GM12801 (cell line): ENCODE measurements around the gene NCK2.

Source experiments
- CTCF ChIP-seq: IDR thresholded peaks from one replicate; pipeline ENCODE4 v1.5.1; 2011; ENCODE audit warnings: control low read depth; ENCODE audit not compliant: insufficient read length; ENCODE audit errors: extremely low read depth

Gene NCK2

GRCh38 chr2:105760639-105761337 lies 16.1 kb downstream of the NCK2 start:
- no peak for TF ChIP-seq CTCF

GRCh38 chr2:105761931-105762515 lies 17.3 kb downstream of the NCK2 start:
- no peak for TF ChIP-seq CTCF

- no peak for TF ChIP-seq CTCF
Measured at GRCh38 chr2:105763076-105763475, 18.4 kb downstream of the NCK2 start.

- TF ChIP-seq CTCF: no peak
Measured at GRCh38 chr2:105764059-105764458, 19.3 kb downstream of the NCK2 start.

- TF ChIP-seq CTCF: no peak
Measured at GRCh38 chr2:105765415-105766299, 20.9 kb downstream of the NCK2 start.

GRCh38 chr2:105766300-105766866 lies 21.7 kb downstream of the NCK2 start:
- no peak for TF ChIP-seq CTCF

- no peak for TF ChIP-seq CTCF
Measured at GRCh38 chr2:105768176-105768575, 23.5 kb downstream of the NCK2 start.
